Measurements from ENCODE around the gene CDK19. TPM values are rescaled to one million over a fixed set of nuclear protein-coding genes. Genes with fewer than 3 reads are reported as not detected.

The CDK19 gene
- total and polyA plus RNA-seq, 2 of the 13 experiments (the other 11 are each of a cell fraction or from before 2014, with no cell fraction given) = 13.4 to 27.0 TPM

DNA sequence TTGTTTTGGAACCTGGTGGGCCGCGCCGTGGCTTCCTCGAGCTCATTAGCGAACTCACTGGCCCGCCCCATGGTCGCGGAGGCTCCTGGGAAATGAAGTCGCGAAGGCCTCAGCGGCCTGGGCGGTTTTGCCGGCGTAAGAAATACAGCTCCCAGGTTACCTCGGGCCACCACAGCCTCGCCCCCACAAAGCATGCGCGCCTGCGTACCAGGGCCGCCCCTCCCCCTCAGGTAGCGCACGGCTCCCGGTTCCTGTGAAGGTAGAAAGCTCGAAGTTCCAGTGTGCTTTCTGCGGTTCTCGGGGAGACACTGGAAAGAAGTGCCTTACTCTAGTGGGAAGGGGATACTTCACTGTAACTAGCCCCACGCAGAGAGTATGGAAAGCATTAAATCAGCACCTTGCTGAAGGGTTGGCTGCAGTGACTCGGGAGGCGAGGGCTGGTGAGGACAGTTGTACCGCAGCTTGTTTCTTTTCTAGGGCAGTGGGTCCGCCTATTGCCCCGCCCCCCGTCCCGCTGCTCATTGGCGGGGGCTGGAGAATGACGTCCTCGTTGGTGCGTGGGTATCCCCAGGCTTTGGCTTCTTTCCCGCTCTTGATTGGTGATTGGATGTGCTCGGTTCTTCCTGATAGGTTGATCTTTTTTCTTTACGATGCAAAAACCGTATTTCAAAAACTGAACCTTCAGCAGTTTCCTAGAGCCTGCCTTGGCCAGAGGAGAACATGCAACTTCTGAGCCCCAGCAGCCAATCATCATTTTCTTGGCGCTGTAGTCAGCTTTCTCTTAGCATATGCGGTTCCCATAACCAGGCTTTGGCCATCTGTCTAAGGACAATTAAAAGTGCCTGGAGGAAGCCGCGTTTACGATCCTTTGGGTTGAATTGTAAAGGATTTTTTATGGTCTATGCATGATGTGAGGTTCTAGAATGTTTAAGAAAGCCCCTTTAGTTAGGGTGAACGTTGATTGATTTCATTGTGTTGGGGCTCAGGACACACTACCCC is at the start of gene CDK19 (continued):
- TF ChIP-seq, protein P1, sequence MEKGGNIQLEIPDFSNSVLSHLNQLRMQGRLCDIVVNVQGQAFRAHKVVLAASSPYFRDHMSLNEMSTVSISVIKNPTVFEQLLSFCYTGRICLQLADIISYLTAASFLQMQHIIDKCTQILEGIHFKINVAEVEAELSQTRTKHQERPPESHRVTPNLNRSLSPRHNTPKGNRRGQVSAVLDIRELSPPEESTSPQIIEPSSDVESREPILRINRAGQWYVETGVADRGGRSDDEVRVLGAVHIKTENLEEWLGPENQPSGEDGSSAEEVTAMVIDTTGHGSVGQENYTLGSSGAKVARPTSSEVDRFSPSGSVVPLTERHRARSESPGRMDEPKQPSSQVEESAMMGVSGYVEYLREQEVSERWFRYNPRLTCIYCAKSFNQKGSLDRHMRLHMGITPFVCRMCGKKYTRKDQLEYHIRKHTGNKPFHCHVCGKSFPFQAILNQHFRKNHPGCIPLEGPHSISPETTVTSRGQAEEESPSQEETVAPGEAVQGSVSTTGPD (CRISPR knock-in tag; IDR thresholded peaks at IDR 0.05) = no peak
- TF ChIP-seq RBFOX2 (IDR thresholded peaks at IDR 0.05; ENCODE audit: low read depth, low read length) (peak; percentile 77), ZNF263 (CRISPR knock-in tag; IDR thresholded peaks at IDR 0.05) (no peak; the same call in 1 of the 2 replicates), RXRB (CRISPR knock-in tag; IDR thresholded peaks at IDR 0.05; ENCODE audit: borderline replicate concordance) (no peak; the same call in 1 of the 2 replicates), DR1 (CRISPR knock-in tag; IDR thresholded peaks at IDR 0.05) (peak; percentile 78), ZMYM2 (CRISPR knock-in tag; IDR thresholded peaks at IDR 0.05) (0 out of 2 replicates have a peak, but pooled peaks have one; percentile 48), ZNF3 (CRISPR knock-in tag; IDR thresholded peaks at IDR 0.05) (no peak), ZNF343 (CRISPR knock-in tag; IDR thresholded peaks at IDR 0.05) (0 out of 2 replicates have a peak, but pooled peaks have one; percentile 35), NFYB (CRISPR knock-in tag; IDR thresholded peaks at IDR 0.05) (peak; percentile 88), ZNF12 (CRISPR knock-in tag; IDR thresholded peaks at IDR 0.05) (no peak), ZNF224 (CRISPR knock-in tag; IDR thresholded peaks at IDR 0.05) (no peak), EED (CRISPR knock-in tag; IDR thresholded peaks at IDR 0.05) (no peak), ATF7-NPFF (CRISPR knock-in tag; IDR thresholded peaks at IDR 0.05; ENCODE audit: low read depth) (peak; percentile 81), ZNF143 (CRISPR knock-in tag; IDR thresholded peaks at IDR 0.05) (peak; percentile 93), SMARCE1 (IDR thresholded peaks at IDR 0.05; ENCODE audit: borderline replicate concordance) (no peak), ZNF768 (CRISPR knock-in tag; IDR thresholded peaks at IDR 0.05) (no peak), ZNF558 (CRISPR knock-in tag; IDR thresholded peaks at IDR 0.05; ENCODE audit: borderline replicate concordance) (0 out of 2 replicates have a peak, but pooled peaks have one; percentile 30), SUZ12 (IDR thresholded peaks at IDR 0.05; ENCODE audit: low read depth, low read length) (peak; percentile 56), HIVEP1 (CRISPR knock-in tag; IDR thresholded peaks at IDR 0.05) (peak; percentile 94), PRMT3 (CRISPR knock-in tag; IDR thresholded peaks at IDR 0.05; ENCODE audit: borderline replicate concordance, low read depth) (0 out of 2 replicates have a peak, but pooled peaks have one; percentile 39), AGO2 (optimal IDR thresholded peaks at IDR 0.05; ENCODE audit: low read depth, low read length) (no peak), GZF1 (CRISPR knock-in tag; IDR thresholded peaks at IDR 0.05) (peak; percentile 30; the same call in 1 of the 2 replicates), JDP2 (CRISPR knock-in tag; IDR thresholded peaks at IDR 0.05; ENCODE audit: borderline replicate concordance) (no peak), HDAC1 (CRISPR knock-in tag; IDR thresholded peaks at IDR 0.05) (peak; percentile 74; the same call in 1 of the 2 replicates), KAT8 (CRISPR knock-in tag; IDR thresholded peaks at IDR 0.05) (peak; percentile 74; the same call in 1 of the 2 replicates)
- TF ChIP-seq, protein P2, sequence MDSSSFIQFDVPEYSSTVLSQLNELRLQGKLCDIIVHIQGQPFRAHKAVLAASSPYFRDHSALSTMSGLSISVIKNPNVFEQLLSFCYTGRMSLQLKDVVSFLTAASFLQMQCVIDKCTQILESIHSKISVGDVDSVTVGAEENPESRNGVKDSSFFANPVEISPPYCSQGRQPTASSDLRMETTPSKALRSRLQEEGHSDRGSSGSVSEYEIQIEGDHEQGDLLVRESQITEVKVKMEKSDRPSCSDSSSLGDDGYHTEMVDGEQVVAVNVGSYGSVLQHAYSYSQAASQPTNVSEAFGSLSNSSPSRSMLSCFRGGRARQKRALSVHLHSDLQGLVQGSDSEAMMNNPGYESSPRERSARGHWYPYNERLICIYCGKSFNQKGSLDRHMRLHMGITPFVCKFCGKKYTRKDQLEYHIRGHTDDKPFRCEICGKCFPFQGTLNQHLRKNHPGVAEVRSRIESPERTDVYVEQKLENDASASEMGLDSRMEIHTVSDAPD (CRISPR knock-in tag; IDR thresholded peaks at IDR 0.05) = no peak
- TF ChIP-seq, protein P3, sequence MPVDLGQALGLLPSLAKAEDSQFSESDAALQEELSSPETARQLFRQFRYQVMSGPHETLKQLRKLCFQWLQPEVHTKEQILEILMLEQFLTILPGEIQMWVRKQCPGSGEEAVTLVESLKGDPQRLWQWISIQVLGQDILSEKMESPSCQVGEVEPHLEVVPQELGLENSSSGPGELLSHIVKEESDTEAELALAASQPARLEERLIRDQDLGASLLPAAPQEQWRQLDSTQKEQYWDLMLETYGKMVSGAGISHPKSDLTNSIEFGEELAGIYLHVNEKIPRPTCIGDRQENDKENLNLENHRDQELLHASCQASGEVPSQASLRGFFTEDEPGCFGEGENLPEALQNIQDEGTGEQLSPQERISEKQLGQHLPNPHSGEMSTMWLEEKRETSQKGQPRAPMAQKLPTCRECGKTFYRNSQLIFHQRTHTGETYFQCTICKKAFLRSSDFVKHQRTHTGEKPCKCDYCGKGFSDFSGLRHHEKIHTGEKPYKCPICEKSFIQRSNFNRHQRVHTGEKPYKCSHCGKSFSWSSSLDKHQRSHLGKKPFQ (CRISPR knock-in tag; IDR thresholded peaks at IDR 0.05; ENCODE audit: insufficient replicate concordance) = no peak

All from HepG2 (cell line).